Panc1 (cell line): Measurements from ENCODE around the gene ITK. TPM values are rescaled to one million over a fixed set of nuclear protein-coding genes. Genes with fewer than 3 reads are reported as not detected.

ENCODE experiments used
- ATAC-seq: fragments of 200-7000 bp; cut with Tn5 transposase; 2 replicates; pipeline ENCODE4 v1.9.1; 2020; ENCODE audit warnings: mild to moderate bottlenecking, moderate library complexity
- BruUV-seq: library from RNA; stranded (reverse); fragments of 400-500 nt; replicated peaks from 2 replicates; lab custom pipeline; 2021; lab: Mats Ljungman, UMichigan
- CTCF ChIA-PET: fragments of 300-600 bp; sonication (Branson Sonifier 250); formaldehyde crosslinking; loops from one replicate; lab custom pipeline; 2022; ENCODE audit warnings: antibody characterized with exemption; lab: Charles Lee
- POLR2A ChIA-PET: fragments of 300-600 bp; sonication (Branson Sonifier 250); formaldehyde crosslinking; loops from one replicate; lab custom pipeline; 2022; ENCODE audit warnings: antibody characterized with exemption; lab: Charles Lee
- DNase-seq: peaks from one replicate; pipeline ENCODE4 v3.0.0-alpha.2; 2010; ENCODE audit warnings: low read depth, low spot score
- H3K27ac ChIP-seq: 2 replicates; pipeline ENCODE4 v1.5.1; 2011; ENCODE audit warnings: mild to moderate bottlenecking, low read length, inconsistent platforms
- H3K27me3 ChIP-seq: fragments of 200-500 bp; sonication (Bioruptor generic); 2 replicates; pipeline ENCODE4 v1.6.0; 2014; ENCODE audit warnings: low read length, inconsistent platforms; ENCODE audit not compliant: control insufficient read depth, insufficient read depth
- H3K36me3 ChIP-seq: fragments of 200-500 bp; sonication (Bioruptor generic); 2 replicates; pipeline ENCODE4 v1.5.1; 2014; ENCODE audit warnings: inconsistent platforms, mild to moderate bottlenecking, low read length, moderate library complexity; ENCODE audit not compliant: control insufficient read depth, insufficient read depth
- H3K4me1 ChIP-seq: 2 replicates; pipeline ENCODE4 v1.5.1; 2011; ENCODE audit warnings: inconsistent platforms, mild to moderate bottlenecking, low read length, moderate library complexity; ENCODE audit not compliant: control insufficient read depth, insufficient read depth
- H3K4me3 ChIP-seq, 2 experiments: 2 replicates each; pipeline ENCODE4 v1.5.1; 2011 to 2012; ENCODE audit warnings: low read depth in 2 of 2, low read length in 2 of 2, mild to moderate bottlenecking in 2 of 2, inconsistent platforms in 1 of 2, moderate library complexity in 1 of 2
- H3K9me3 ChIP-seq: fragments of 200-500 bp; sonication (Bioruptor generic); 2 replicates; pipeline ENCODE4 v1.5.1; 2014; ENCODE audit warnings: low read depth, mild to moderate bottlenecking, inconsistent platforms, low read length, moderate library complexity; ENCODE audit not compliant: control insufficient read depth, insufficient read depth
- CTCF ChIP-seq: fragments of 450-650 bp; IDR thresholded peaks from 2 replicates; pipeline ENCODE4 v1.5.1; 2017; ENCODE audit warnings: mild to moderate bottlenecking
- POLR2AphosphoS5 ChIP-seq: IDR thresholded peaks from 2 replicates; pipeline ENCODE4 v1.6.1; 2012; ENCODE audit warnings: mild to moderate bottlenecking, low read depth, low read length, moderate library complexity
- REST ChIP-seq, 2 experiments: IDR thresholded peaks; 2 replicates each; pipeline ENCODE4 v1.6.1; 2011 to 2012; ENCODE audit warnings: low read depth in 2 of 2, control low read depth in 1 of 2, low read length in 1 of 2, mild to moderate bottlenecking in 1 of 2, moderate library complexity in 1 of 2; ENCODE audit not compliant: insufficient read depth in 1 of 2
- SIN3A ChIP-seq: IDR thresholded peaks from 2 replicates; pipeline ENCODE4 v1.6.1; 2012; ENCODE audit warnings: low read depth, mild to moderate bottlenecking, low read length, moderate library complexity, borderline replicate concordance; ENCODE audit not compliant: insufficient read depth
- TCF7L2 ChIP-seq: IDR thresholded peaks from 2 replicates; pipeline ENCODE4 v1.6.1; 2011; ENCODE audit warnings: mild to moderate bottlenecking, low read depth, low read length, inconsistent platforms
- in situ Hi-C: cut with HindIII; loops from 2 replicates; pipeline ENCODE4 v1.10.0; 2016; ENCODE audit warnings: low sequenced_read_pairs, low pct_unique_long_range_greater_than_20kb
- intact Hi-C: fragments of 100-400 bp; cut with micrococcal nuclease; formaldehyde crosslinking; loops from one replicate; pipeline ENCODE4 v1.10.0; 2022; ENCODE audit not compliant: unreplicated experiment
- total RNA-seq: library from RNA; stranded (reverse); gene quantifications from one replicate; pipeline ENCODE4 v1.2.1, GENCODE V29; 2021; ENCODE audit not compliant: unreplicated experiment

The ITK gene
- total RNA-seq, 1 experiment from 2014 or later: 0.26 TPM

GRCh38 chr5:157280927-157281326, 100.3 kb downstream of the ITK start:
- no peaks in the 10 kb centered on the region for H3K4me1 ChIP-seq
- no peak overlapping the region for H3K27ac ChIP-seq
- ChIA-PET POLR2A (no interaction called here), CTCF (no interaction called here)
- TF ChIP-seq TCF7L2 (no peak), REST (IDR thresholded peaks at IDR 0.05; ENCODE audit: insufficient read depth in 1 of 2, low read depth in 2 of 2, low read length in 1 of 2) (no peak), CTCF (no peak), POLR2AphosphoS5 (no peak), SIN3A (no peak)
- no peak for ATAC-seq
- in situ Hi-C loops (no loop called here), intact Hi-C loops (no loop called here)
- no peaks in the 10 kb centered on the region for H3K9me3 ChIP-seq
- H3K36me3 ChIP-seq: no peaks in the 10 kb centered on the region
- peaks cover 11% of the 10 kb centered on the region for H3K27me3 ChIP-seq
- no TSS peak for BruUV-seq
- H3K4me3 ChIP-seq: no peak overlapping the region
- DNase-seq: no peak

- ChIA-PET POLR2A (no interaction called here), CTCF (no interaction called here)
- H3K36me3 ChIP-seq: no peaks in the 10 kb centered on the region
- ATAC-seq (no peak), DNase-seq (no peak)
- intact Hi-C loops: no loop called here
- H3K27ac ChIP-seq: no peak overlapping the region
- BruUV-seq: no TSS peak
- H3K4me3 ChIP-seq: no peak overlapping the region
- in situ Hi-C loops: no loop called here
- no peaks in the 10 kb centered on the region for H3K9me3 ChIP-seq
- peaks cover 10% of the 10 kb centered on the region for H3K27me3 ChIP-seq
- no peak for TF ChIP-seq REST (IDR thresholded peaks at IDR 0.05; ENCODE audit: insufficient read depth in 1 of 2, low read depth in 2 of 2, low read length in 1 of 2)
- no peak for TF ChIP-seq POLR2AphosphoS5
- no peak for TF ChIP-seq CTCF
- H3K4me1 ChIP-seq: no peaks in the 10 kb centered on the region
Observed at GRCh38 chr5:157282150-157282549, 101.5 kb downstream of the ITK start.
